ENCODE results near the gene IGSF8.

The IGSF8 gene

GRCh38 chr1:160049101-160049500 is 49.3 kb downstream of the IGSF8 start:
- no peak overlapping the region for H3K27ac ChIP-seq (ENCODE audit: low read depth, low read length)
- no peak overlapping the region for H3K4me3 ChIP-seq (ENCODE audit: low read length)
- no peaks in the 10 kb centered on the region for H3K9me3 ChIP-seq (ENCODE audit: control insufficient read depth, insufficient read depth, low read length)
- no peaks in the 10 kb centered on the region for H3K9me2 ChIP-seq (replicated peaks; ENCODE audit: control insufficient read depth, low read length)
- H4K20me1 ChIP-seq (ENCODE audit: control insufficient read depth, insufficient read depth, low read depth, low read length), result no peaks in the 10 kb centered on the region
- no peak overlapping the region for H3K4me2 ChIP-seq (ENCODE audit: low read length)
- peaks cover 12% of the 10 kb centered on the region for H3K4me1 ChIP-seq (ENCODE audit: control insufficient read depth, low read length)
- H3K79me2 ChIP-seq (ENCODE audit: control insufficient read depth, low read length), result no peaks in the 10 kb centered on the region
- no peak for TF ChIP-seq CTCF (IDR thresholded peaks at IDR 0.05; ENCODE audit: low read depth, low read length, poor library complexity, severe bottlenecking)
- TF ChIP-seq EZH2phosphoT487 (IDR thresholded peaks at IDR 0.05; ENCODE audit: borderline replicate concordance, low read length), result no peak
- no peaks in the 10 kb centered on the region for H3F3A ChIP-seq (ENCODE audit: control insufficient read depth, insufficient read depth)
- peaks cover 55% of the 10 kb centered on the region for H3K27me3 ChIP-seq (ENCODE audit: control insufficient read depth, low read length)
- H3K36me3 ChIP-seq (ENCODE audit: control insufficient read depth, low read length), result no peaks in the 10 kb centered on the region

GRCh38 chr1:160048335-160048734 is 50.1 kb downstream of the IGSF8 start:
- Histone ChIP-seq H3K36me3 (ENCODE audit: control insufficient read depth, low read length) (no peaks in the 10 kb centered on the region), H3K4me3 (ENCODE audit: low read length) (no peak overlapping the region), H3K9me2 (replicated peaks; ENCODE audit: control insufficient read depth, low read length) (no peaks in the 10 kb centered on the region), H3K9me3 (ENCODE audit: control insufficient read depth, insufficient read depth, low read length) (no peaks in the 10 kb centered on the region), H3K4me1 (ENCODE audit: control insufficient read depth, low read length) (peaks cover 12% of the 10 kb centered on the region), H3F3A (ENCODE audit: control insufficient read depth, insufficient read depth) (no peaks in the 10 kb centered on the region), H3K27me3 (ENCODE audit: control insufficient read depth, low read length) (peaks cover 48% of the 10 kb centered on the region), H3K79me2 (ENCODE audit: control insufficient read depth, low read length) (no peaks in the 10 kb centered on the region), H4K20me1 (ENCODE audit: control insufficient read depth, insufficient read depth, low read depth, low read length) (no peaks in the 10 kb centered on the region), H3K27ac (ENCODE audit: low read depth, low read length) (no peak overlapping the region), H3K4me2 (ENCODE audit: low read length) (no peak overlapping the region)
- TF ChIP-seq EZH2phosphoT487 (IDR thresholded peaks at IDR 0.05; ENCODE audit: borderline replicate concordance, low read length), result no peak
- no peak for TF ChIP-seq CTCF (IDR thresholded peaks at IDR 0.05; ENCODE audit: low read depth, low read length, poor library complexity, severe bottlenecking)

- Histone ChIP-seq H3K36me3 (ENCODE audit: control insufficient read depth, low read length) (no peaks in the 10 kb centered on the region), H3K79me2 (ENCODE audit: control insufficient read depth, low read length) (no peaks in the 10 kb centered on the region), H3K9me2 (replicated peaks; ENCODE audit: control insufficient read depth, low read length) (no peaks in the 10 kb centered on the region), H3K4me1 (ENCODE audit: control insufficient read depth, low read length) (peaks cover 12% of the 10 kb centered on the region), H3K9me3 (ENCODE audit: control insufficient read depth, insufficient read depth, low read length) (no peaks in the 10 kb centered on the region), H3K27ac (ENCODE audit: low read depth, low read length) (no peak overlapping the region), H3F3A (ENCODE audit: control insufficient read depth, insufficient read depth) (no peaks in the 10 kb centered on the region), H4K20me1 (ENCODE audit: control insufficient read depth, insufficient read depth, low read depth, low read length) (no peaks in the 10 kb centered on the region), H3K4me3 (ENCODE audit: low read length) (peak overlapping the region; percentile 63), H3K27me3 (ENCODE audit: control insufficient read depth, low read length) (peaks cover 38% of the 10 kb centered on the region), H3K4me2 (ENCODE audit: low read length) (peak overlapping the region; percentile 84)
- no peak for TF ChIP-seq CTCF (IDR thresholded peaks at IDR 0.05; ENCODE audit: low read depth, low read length, poor library complexity, severe bottlenecking)
- TF ChIP-seq EZH2phosphoT487 (IDR thresholded peaks at IDR 0.05; ENCODE audit: borderline replicate concordance, low read length), result no peak
Observed at GRCh38 chr1:160047111-160047991, 51.1 kb downstream of the IGSF8 start.
